HG02938 (cell line): Measurements from ENCODE around the gene CACNG3.

Experiments
- ATAC-seq: cut with Tn5 transposase; IDR thresholded peaks from one replicate; pipeline ENCODE4 v1.9.1; 2021; ENCODE audit warnings: mild to moderate bottlenecking, moderate library complexity; ENCODE audit not compliant: unreplicated experiment

The CACNG3 gene

DNA sequence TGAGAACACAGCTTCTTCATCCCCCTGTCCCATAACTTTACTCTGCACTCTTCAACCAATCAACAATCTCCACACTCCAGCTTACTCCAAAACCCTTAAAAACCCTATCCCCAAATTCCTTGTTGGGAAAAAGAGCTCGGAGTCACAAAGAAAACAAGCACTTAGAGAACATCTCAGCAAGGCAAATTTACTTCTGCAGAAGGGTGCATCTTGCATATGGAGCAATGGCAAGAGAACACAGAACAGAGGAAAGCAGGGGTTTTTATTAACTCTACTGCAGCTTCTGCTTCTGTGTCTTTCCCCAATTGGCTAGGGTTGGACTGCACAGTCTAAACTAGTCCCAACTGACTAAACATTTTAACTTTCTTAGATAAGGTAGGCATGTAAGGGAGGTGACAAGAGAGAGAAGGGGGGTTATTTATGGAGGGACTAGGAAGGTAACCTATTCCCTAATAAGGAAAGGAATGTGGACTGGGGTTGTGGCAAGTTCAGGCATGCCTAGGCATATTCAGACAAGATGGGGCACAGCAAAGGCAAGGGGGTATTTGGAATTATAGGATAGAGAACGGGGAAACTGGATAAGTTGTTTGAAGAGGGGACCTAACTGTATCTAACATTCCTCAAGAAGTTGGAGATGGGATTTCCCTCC is 125.5 kb downstream of the CACNG3 start:
- no peak for ATAC-seq

DNA sequence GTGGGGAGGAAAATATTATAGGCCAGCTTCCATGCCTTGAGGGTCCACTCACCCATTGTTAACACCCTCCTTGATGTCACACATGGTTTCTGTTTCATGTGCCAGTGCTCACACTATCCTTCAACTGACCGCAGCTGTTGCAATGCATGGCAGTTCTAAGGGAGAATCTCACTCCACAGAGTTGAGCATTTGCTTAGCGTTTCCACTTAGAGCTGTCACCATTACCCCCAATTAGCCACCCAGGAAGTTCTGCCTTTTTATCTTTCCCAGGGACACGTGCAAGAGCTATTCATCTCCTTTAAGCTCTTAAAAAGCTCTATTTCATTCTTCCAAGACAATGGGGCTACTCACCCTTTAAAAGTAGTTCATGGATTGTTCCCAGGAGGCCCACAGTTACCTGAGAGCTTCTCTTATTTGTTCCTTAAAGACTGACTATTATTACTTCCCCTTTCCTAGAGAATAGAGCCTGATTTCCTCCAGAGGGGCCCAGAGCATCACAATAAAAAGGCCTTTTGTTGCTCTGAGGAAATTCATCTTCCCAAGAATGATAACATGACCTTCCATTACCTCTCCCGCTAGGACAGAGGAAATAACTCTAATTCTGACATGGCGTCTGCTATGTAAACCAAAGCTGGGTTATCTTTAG is 126.8 kb downstream of the CACNG3 start:
- no peak for ATAC-seq

DNA sequence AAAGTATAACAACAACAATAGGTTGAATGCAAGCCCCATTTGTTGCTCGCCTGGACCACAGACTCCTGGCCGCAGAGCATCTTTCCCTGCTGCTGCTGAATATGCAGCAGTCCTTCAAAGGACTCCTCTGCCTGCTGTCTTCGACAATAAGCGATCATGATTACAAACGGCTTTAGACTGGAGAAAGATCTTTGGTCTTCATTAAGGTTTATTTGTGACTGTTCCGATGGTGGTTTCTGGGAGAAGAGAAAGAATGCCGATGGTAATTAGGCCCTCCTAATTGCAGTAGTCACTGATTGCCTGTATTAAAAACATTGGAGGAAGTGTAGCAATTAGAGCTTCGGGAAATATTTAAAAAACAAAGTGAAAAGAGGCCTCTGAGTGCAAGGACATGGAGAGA is 138.2 kb downstream of the CACNG3 start:
- no peak for ATAC-seq

DNA sequence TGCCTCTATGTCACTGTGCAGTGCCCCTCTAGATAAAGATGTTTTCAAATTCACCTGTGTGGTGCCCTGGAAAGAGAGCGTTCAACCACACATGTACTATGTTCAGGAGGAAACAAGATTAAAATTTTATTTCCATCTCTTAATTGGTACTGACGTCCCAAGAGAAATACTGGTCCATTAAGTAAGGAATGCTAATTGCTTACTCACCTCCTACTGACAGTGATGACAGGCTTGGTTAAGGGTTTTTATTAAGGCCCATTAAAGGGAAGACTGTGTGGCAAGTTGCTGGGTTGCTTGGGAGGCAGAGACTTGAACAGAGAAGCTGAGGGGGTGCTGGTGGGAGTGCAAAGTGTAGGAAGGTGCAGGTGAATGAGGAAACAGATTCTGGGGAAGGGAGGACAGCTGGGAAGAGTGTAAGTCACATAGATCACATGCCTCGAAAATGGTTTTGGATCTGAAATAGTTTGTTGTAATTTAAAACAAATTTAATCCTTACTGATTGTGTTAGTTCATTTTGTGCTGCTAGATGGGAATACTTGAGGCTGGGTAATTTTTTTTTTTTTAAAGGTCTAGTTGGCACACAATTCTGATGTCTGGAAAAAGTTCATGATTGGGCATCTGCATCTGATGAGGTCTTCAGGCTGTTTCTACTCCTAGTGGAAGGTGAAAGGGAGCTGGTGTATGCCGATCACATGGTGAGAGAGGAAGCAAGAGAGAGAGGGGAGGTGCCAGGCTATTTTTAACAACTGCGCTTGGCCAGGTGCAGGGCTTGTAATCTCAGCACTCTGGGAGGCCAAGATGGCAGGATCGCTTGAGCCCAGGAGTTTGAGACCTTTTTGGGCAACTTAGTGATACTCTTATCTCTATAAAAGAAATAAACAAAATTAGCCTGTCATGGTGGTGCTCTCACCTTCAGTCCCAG is 140.5 kb downstream of the CACNG3 start:
- ATAC-seq = no peak

DNA sequence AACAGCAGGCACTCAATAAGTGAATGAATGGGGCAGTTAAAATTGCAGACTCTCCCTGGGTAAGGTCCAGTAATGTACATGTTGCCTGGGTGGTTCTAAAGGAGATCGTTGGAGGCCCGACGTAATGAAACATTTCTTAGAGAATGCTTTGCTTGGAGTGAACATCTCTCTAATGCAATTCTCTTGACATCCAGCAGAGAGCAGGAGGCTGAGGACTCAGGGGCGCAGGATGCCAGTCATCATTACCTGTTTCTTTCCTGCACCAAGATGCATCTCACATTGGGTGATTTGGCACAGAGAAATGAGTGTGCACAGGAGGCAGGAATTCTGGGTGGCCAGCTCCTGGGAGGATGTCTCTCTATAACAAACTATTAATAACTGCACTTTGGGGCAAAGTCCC is 152.9 kb downstream of the CACNG3 start:
- ATAC-seq = no peak
